ENCODE results near the gene UNKL.
A peak's percentile ranks its signal among the peaks of the same experiment; 100 is the strongest.

UNKL gene

DNA sequence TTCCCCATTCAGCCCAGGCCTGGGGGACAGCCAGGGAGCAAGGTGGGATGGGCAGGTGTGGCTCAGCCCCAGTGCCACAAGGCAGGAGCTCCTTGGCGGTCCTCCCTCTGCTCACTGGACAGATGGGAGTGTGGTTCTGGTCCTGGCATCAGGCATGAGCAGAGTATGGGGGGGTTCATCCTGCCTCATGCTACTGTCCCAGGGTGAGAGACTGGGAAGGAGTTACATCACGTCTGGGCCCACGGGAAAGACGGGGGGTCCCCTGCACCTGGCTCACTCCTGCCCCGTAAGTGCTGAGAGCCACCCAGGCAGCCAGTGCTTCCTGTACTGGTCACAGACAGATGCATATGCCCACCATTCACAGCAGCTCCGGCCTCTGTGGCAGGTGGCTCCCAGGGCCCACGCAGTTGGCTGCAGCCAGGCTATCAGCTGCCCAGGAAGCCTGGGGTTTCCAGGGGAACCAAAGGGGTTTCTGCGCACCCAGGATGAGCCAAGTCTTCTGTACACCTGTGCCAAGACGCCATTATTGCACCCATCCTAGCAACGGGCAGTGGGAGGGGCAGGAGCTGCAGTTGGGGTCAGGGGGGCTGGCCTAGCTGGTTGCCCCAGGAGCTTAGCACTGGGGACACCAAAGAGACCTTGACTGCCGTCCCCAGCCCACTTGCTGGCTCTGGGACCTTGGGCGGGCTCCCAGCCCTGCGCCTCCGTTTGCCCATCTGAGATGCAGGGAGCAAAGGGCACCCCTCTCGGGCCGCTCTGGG is 79.1 kb downstream of the UNKL start:
- FAIRE-seq (no peak), DNase-seq (ENCODE audit: insufficient read length, low spot score) (no peak)
- TF ChIP-seq, protein P1, sequence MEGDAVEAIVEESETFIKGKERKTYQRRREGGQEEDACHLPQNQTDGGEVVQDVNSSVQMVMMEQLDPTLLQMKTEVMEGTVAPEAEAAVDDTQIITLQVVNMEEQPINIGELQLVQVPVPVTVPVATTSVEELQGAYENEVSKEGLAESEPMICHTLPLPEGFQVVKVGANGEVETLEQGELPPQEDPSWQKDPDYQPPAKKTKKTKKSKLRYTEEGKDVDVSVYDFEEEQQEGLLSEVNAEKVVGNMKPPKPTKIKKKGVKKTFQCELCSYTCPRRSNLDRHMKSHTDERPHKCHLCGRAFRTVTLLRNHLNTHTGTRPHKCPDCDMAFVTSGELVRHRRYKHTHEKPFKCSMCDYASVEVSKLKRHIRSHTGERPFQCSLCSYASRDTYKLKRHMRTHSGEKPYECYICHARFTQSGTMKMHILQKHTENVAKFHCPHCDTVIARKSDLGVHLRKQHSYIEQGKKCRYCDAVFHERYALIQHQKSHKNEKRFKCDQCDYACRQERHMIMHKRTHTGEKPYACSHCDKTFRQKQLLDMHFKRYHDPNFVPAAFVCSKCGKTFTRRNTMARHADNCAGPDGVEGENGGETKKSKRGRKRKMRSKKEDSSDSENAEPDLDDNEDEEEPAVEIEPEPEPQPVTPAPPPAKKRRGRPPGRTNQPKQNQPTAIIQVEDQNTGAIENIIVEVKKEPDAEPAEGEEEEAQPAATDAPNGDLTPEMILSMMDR (IDR thresholded peaks at IDR 0.05; ENCODE audit: insufficient read depth, missing control alignments) = no peak

- no peak for FAIRE-seq
- TF ChIP-seq, protein P1 (IDR thresholded peaks at IDR 0.05; ENCODE audit: insufficient read depth, missing control alignments) = no peak
These were observed 79.8 kb downstream of the UNKL start for GRCh38 chr16:1334739-1335138.

GRCh38 chr16:1333854-1334700 is 80.4 kb downstream of the UNKL start:
- FAIRE-seq (no peak), DNase-seq (ENCODE audit: insufficient read length, low spot score) (no peak)
- TF ChIP-seq, protein P1 (IDR thresholded peaks at IDR 0.05; ENCODE audit: insufficient read depth, missing control alignments) = no peak

More at GRCh38 chr16:1334739-1335138, 79.8 kb downstream of the UNKL start:
- DNase-seq (ENCODE audit: insufficient read length, low spot score) = no peak

DNA sequence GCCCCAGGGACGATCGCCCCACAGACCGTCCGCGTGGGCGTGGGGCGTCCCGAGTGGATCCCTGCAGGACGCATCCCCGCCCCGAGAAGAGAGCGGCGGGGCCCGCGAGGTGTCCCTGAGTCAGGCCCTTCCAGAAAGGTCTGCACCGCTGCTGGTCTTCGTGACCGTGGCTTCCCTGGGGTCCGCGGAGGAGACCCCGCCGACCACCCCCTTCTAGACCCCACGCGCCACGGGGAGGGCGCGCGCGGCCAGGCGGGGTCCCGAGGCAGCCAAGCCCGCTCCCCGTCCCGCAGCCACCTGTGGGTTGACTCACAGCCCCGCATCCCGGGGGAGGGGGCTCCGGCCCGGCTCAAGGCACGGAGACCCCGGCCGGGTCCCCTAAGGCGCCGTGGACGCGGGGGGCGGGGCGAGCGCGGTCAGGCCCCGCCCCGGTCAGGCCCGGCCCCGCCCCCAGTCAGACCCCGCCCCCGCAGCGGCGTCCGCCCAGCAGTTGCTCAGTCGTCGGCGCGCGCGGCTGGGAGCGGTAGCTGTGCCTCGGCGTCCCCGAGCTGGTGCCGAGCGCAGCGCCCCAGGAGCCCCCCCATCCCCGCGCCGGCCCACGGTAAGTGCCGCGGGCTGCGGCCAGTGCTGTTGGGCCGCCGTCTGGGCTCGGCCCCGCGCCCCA is 81.2 kb downstream of the UNKL start, which contains the start of gene BAIAP3:
BAIAP3 (plus strand) TSS at position 497 of the 664 bp plus-strand sequence. CDS start 4,905 bp downstream, outside the sequence.
- TF ChIP-seq, protein P1 (IDR thresholded peaks at IDR 0.05; ENCODE audit: insufficient read depth, missing control alignments) = no peak
- DNase-seq (ENCODE audit: insufficient read length, low spot score) = peak; percentile 74
- no peak for FAIRE-seq

GRCh38 chr16:1332618-1333148 is 81.8 kb downstream of the UNKL start:
- FAIRE-seq (no peak), DNase-seq (ENCODE audit: insufficient read length, low spot score) (no peak)
- TF ChIP-seq, protein P1 (IDR thresholded peaks at IDR 0.05; ENCODE audit: insufficient read depth, missing control alignments) = no peak

- DNase-seq (ENCODE audit: insufficient read length, low spot score) (no peak), FAIRE-seq (no peak)
- TF ChIP-seq, protein P1 (IDR thresholded peaks at IDR 0.05; ENCODE audit: insufficient read depth, missing control alignments) = no peak
These were observed 82.5 kb downstream of the UNKL start for GRCh38 chr16:1331712-1332617.
